Activated B cell treated with CpG ODN at 0.5 μM for 24 hours (primary cell): Measurements from ENCODE around the gene ADGRB3. TPM values are rescaled to one million over a fixed set of nuclear protein-coding genes. Genes with fewer than 3 reads are reported as not detected.

ENCODE experiments used
- ATAC-seq: fragments of 200-7000 bp; cut with Tn5 transposase; one replicate; pipeline ENCODE4 v1.10.0; 2021; ENCODE audit warnings: low read depth, mild to moderate bottlenecking, moderate library complexity
- CTCF ChIA-PET: fragments of 350-600 bp; sonication (Branson Sonifier 250); formaldehyde crosslinking; loops from one replicate; lab custom pipeline; 2021; ENCODE audit warnings: antibody characterized with exemption; lab: Charles Lee
- POLR2A ChIA-PET: fragments of 350-600 bp; sonication (Branson Sonifier 250); formaldehyde crosslinking; loops from one replicate; lab custom pipeline; 2021; ENCODE audit warnings: antibody characterized with exemption; lab: Charles Lee
- DNase-seq: peaks from one replicate; pipeline ENCODE4 v3.0.0; 2022
- H3K27ac Mint-ChIP-seq: one replicate; pipeline ENCODE4 v1.8.0; 2020; ENCODE audit warnings: mixed read lengths
- H3K27me3 Mint-ChIP-seq: one replicate; pipeline ENCODE4 v1.8.0; 2021; ENCODE audit warnings: mixed read lengths
- H3K36me3 Mint-ChIP-seq: one replicate; pipeline ENCODE4 v1.8.0; 2021; ENCODE audit warnings: low read depth, mixed read lengths
- H3K4me1 Mint-ChIP-seq: one replicate; pipeline ENCODE4 v1.8.0; 2021; ENCODE audit warnings: mixed read lengths
- H3K4me3 Mint-ChIP-seq: one replicate; pipeline ENCODE4 v1.8.0; 2020; ENCODE audit warnings: mild to moderate bottlenecking, mixed read lengths
- H3K9me3 Mint-ChIP-seq: one replicate; pipeline ENCODE4 v1.8.0; 2020; ENCODE audit warnings: mixed read lengths
- intact Hi-C: fragments of 100-400 bp; cut with micrococcal nuclease; formaldehyde crosslinking; loops from one replicate; pipeline ENCODE4 v1.15.1; 2024
- total RNA-seq: library from RNA; stranded (reverse); gene quantifications from 2 replicates; pipeline ENCODE4 v1.2.3, GENCODE V29; 2022
- TF ChIP-seq, protein P1 (sequence below): fragments of 200-600 bp; IDR thresholded peaks from one replicate; pipeline ENCODE4 v1.8.0; 2022; ENCODE audit warnings: antibody characterized with exemption, mild to moderate bottlenecking

ADGRB3 gene
- total RNA-seq, 1 donor from 2014 or later, result not detected

DNA sequence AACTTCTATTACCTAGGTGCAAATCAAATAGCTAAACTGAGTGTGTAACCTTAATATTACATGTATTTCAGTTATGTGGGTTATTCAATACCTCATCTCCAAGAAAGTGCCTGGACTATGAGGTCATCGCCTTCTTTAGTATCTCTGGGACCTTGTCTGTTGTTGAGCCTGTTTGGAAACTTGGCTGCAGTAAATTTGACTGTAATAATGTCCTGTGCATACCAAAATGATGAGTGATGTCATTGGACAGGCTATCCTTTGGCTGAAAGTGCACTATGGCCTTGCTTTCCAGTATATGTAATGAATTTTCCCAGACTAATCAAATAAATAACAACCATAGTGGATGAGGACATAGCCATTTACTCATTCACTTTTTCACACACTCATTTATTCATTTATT, 455.1 kb downstream of the ADGRB3 start:
- H3K9me3 Mint-ChIP-seq, result no peaks in the 10 kb centered on the region
- ChIA-PET POLR2A (no interaction called here), CTCF (no interaction called here)
- no peak overlapping the region for H3K27ac Mint-ChIP-seq
- no peaks in the 10 kb centered on the region for H3K36me3 Mint-ChIP-seq
- ATAC-seq (no peak), DNase-seq (no peak)
- intact Hi-C loops, result no loop called here
- H3K4me3 Mint-ChIP-seq, result no peak overlapping the region
- no peaks in the 10 kb centered on the region for H3K4me1 Mint-ChIP-seq
- TF ChIP-seq, protein P1, sequence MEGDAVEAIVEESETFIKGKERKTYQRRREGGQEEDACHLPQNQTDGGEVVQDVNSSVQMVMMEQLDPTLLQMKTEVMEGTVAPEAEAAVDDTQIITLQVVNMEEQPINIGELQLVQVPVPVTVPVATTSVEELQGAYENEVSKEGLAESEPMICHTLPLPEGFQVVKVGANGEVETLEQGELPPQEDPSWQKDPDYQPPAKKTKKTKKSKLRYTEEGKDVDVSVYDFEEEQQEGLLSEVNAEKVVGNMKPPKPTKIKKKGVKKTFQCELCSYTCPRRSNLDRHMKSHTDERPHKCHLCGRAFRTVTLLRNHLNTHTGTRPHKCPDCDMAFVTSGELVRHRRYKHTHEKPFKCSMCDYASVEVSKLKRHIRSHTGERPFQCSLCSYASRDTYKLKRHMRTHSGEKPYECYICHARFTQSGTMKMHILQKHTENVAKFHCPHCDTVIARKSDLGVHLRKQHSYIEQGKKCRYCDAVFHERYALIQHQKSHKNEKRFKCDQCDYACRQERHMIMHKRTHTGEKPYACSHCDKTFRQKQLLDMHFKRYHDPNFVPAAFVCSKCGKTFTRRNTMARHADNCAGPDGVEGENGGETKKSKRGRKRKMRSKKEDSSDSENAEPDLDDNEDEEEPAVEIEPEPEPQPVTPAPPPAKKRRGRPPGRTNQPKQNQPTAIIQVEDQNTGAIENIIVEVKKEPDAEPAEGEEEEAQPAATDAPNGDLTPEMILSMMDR, result no peak
- H3K27me3 Mint-ChIP-seq, result no peaks in the 10 kb centered on the region

GRCh38 chr6:69096681-69097080, 461.6 kb downstream of the ADGRB3 start:
- CTCF ChIA-PET, result no interaction called here
- Mint-ChIP-seq H3K36me3 (no peaks in the 10 kb centered on the region), H3K9me3 (no peaks in the 10 kb centered on the region), H3K4me1 (no peaks in the 10 kb centered on the region), H3K27ac (no peak overlapping the region), H3K4me3 (no peak overlapping the region), H3K27me3 (no peaks in the 10 kb centered on the region)
- POLR2A ChIA-PET, result no interaction called here
- TF ChIP-seq, protein P1, result no peak
- no peak for DNase-seq
- no peak for ATAC-seq
- intact Hi-C loops, result no loop called here

GRCh38 chr6:69097948-69098347, 462.9 kb downstream of the ADGRB3 start:
- no peaks in the 10 kb centered on the region for H3K27me3 Mint-ChIP-seq
- intact Hi-C loops, result no loop called here
- H3K27ac Mint-ChIP-seq, result no peak overlapping the region
- TF ChIP-seq, protein P1, result no peak
- H3K4me3 Mint-ChIP-seq, result no peak overlapping the region
- POLR2A ChIA-PET, result no interaction called here
- ATAC-seq, result no peak
- H3K4me1 Mint-ChIP-seq, result no peaks in the 10 kb centered on the region
- CTCF ChIA-PET, result no interaction called here
- DNase-seq, result no peak
- H3K36me3 Mint-ChIP-seq, result no peaks in the 10 kb centered on the region
- H3K9me3 Mint-ChIP-seq, result no peaks in the 10 kb centered on the region

GRCh38 chr6:69098910-69099309, 463.8 kb downstream of the ADGRB3 start:
- Mint-ChIP-seq H3K4me3 (no peak overlapping the region), H3K27ac (no peak overlapping the region), H3K4me1 (no peaks in the 10 kb centered on the region), H3K9me3 (no peaks in the 10 kb centered on the region), H3K27me3 (no peaks in the 10 kb centered on the region), H3K36me3 (no peaks in the 10 kb centered on the region)
- intact Hi-C loops, result no loop called here
- ATAC-seq, result no peak
- DNase-seq, result no peak
- TF ChIP-seq, protein P1, result no peak
- ChIA-PET POLR2A (no interaction called here), CTCF (no interaction called here)

- Mint-ChIP-seq H3K27ac (no peak overlapping the region), H3K4me3 (no peak overlapping the region), H3K9me3 (peaks cover 2% of the 10 kb centered on the region), H3K4me1 (no peaks in the 10 kb centered on the region), H3K27me3 (no peaks in the 10 kb centered on the region), H3K36me3 (no peaks in the 10 kb centered on the region)
- ChIA-PET CTCF (no interaction called here), POLR2A (no interaction called here)
- ATAC-seq (no peak), DNase-seq (no peak)
- TF ChIP-seq, protein P1, result no peak
- intact Hi-C loops, result no loop called here
Measured at GRCh38 chr6:69100772-69101171, 465.7 kb downstream of the ADGRB3 start.
